ENCODE data around the gene RGSL1.

The RGSL1 gene

GRCh38 chr1:182588500-182589396, 138.8 kb downstream of the RGSL1 start, which contains the start of gene RNASEL:
Gene RNASEL, minus strand, starts transcription at chr1:182589256. Its CDS starts 2,450 bp downstream, at chr1:182586806.
- peak; percentile 37 for DNase-seq (ENCODE audit: low read depth)

- DNase-seq (ENCODE audit: low read depth) = no peak
These were observed 139.6 kb downstream of the RGSL1 start for GRCh38 chr1:182589520-182589919.

GRCh38 chr1:182589931-182590330, 140.0 kb downstream of the RGSL1 start:
- DNase-seq (ENCODE audit: low read depth) = no peak

- DNase-seq (ENCODE audit: low read depth) = peak; percentile 18
These were observed 145.8 kb downstream of the RGSL1 start for GRCh38 chr1:182595641-182596240.

GRCh38 chr1:182596934-182597333, 147.0 kb downstream of the RGSL1 start:
- DNase-seq (ENCODE audit: low read depth) = no peak

- DNase-seq (ENCODE audit: low read depth) = no peak
These were observed 148.3 kb downstream of the RGSL1 start for GRCh38 chr1:182598296-182598695.

GRCh38 chr1:182599339-182599738, 149.4 kb downstream of the RGSL1 start:
- no peak for DNase-seq (ENCODE audit: low read depth)

- DNase-seq (ENCODE audit: low read depth) = no peak
These were observed 150.2 kb downstream of the RGSL1 start for GRCh38 chr1:182600036-182600713.

GRCh38 chr1:182600745-182601415, 150.9 kb downstream of the RGSL1 start:
- no peak for DNase-seq (ENCODE audit: low read depth)

- DNase-seq (ENCODE audit: low read depth) = peak; percentile 33
These were observed 151.5 kb downstream of the RGSL1 start for GRCh38 chr1:182601416-182601786.

GRCh38 chr1:182601913-182602312, 152.0 kb downstream of the RGSL1 start:
- no peak for DNase-seq (ENCODE audit: low read depth)

- DNase-seq (ENCODE audit: low read depth) = peak; percentile 10
These were observed 153.1 kb downstream of the RGSL1 start for GRCh38 chr1:182602935-182603645.

GRCh38 chr1:182603646-182604174, 153.8 kb downstream of the RGSL1 start:
- DNase-seq (ENCODE audit: low read depth) = no peak

- peak; percentile 82 for DNase-seq (ENCODE audit: low read depth)
These were observed 154.5 kb downstream of the RGSL1 start, which contains the start of gene RGS16 for GRCh38 chr1:182604175-182605164. Gene RGS16, minus strand, starts transcription at chr1:182604389. Its CDS starts 130 bp downstream, at chr1:182604259.

GRCh38 chr1:182607566-182607965, 157.6 kb downstream of the RGSL1 start:
- DNase-seq (ENCODE audit: low read depth) = no peak

- DNase-seq (ENCODE audit: low read depth) = no peak
These were observed 158.3 kb downstream of the RGSL1 start for GRCh38 chr1:182608236-182608635.

- DNase-seq (ENCODE audit: low read depth) = no peak
These were observed 159.1 kb downstream of the RGSL1 start for GRCh38 chr1:182608845-182609610.
